ENCODE results near the gene PPDPF.

The PPDPF gene

DNA sequence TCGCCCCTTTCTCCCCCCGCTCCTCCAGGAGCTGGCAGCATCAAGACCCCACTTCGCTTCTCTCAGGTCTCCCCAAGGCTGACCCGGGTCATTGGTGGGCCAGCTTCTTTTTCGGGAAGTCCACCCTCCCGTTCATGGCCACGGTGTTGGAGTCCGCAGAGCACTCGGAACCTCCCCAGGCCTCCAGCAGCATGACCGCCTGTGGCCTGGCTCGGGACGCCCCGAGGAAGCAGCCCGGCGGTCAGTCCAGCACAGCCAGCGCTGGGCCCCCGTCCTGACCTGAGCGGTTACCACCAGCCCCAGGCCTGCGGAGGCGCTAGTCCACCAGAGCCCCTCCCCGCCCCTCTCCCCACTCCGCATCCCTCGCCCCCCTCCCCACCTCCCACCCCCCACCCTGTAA lies 1.0 kb downstream of the PPDPF start:
- no peak overlapping the region for H3K4me3 ChIP-seq (ENCODE audit: low read depth, low read length)
- TF ChIP-seq POLR2A (IDR thresholded peaks at IDR 0.05; ENCODE audit: extremely low read depth, insufficient read length) (no peak), MYC (IDR thresholded peaks at IDR 0.05; ENCODE audit: low read depth, low read length) (no peak)
- TF ChIP-seq, protein P1, sequence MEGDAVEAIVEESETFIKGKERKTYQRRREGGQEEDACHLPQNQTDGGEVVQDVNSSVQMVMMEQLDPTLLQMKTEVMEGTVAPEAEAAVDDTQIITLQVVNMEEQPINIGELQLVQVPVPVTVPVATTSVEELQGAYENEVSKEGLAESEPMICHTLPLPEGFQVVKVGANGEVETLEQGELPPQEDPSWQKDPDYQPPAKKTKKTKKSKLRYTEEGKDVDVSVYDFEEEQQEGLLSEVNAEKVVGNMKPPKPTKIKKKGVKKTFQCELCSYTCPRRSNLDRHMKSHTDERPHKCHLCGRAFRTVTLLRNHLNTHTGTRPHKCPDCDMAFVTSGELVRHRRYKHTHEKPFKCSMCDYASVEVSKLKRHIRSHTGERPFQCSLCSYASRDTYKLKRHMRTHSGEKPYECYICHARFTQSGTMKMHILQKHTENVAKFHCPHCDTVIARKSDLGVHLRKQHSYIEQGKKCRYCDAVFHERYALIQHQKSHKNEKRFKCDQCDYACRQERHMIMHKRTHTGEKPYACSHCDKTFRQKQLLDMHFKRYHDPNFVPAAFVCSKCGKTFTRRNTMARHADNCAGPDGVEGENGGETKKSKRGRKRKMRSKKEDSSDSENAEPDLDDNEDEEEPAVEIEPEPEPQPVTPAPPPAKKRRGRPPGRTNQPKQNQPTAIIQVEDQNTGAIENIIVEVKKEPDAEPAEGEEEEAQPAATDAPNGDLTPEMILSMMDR (IDR thresholded peaks at IDR 0.05; ENCODE audit: low read depth, low read length), result no peak
- TF ChIP-seq, protein P2, sequence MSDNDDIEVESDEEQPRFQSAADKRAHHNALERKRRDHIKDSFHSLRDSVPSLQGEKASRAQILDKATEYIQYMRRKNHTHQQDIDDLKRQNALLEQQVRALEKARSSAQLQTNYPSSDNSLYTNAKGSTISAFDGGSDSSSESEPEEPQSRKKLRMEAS (IDR thresholded peaks at IDR 0.05; ENCODE audit: low read depth, low read length), result no peak
- DNase-seq (ENCODE audit: low read depth), result no peak

DNA sequence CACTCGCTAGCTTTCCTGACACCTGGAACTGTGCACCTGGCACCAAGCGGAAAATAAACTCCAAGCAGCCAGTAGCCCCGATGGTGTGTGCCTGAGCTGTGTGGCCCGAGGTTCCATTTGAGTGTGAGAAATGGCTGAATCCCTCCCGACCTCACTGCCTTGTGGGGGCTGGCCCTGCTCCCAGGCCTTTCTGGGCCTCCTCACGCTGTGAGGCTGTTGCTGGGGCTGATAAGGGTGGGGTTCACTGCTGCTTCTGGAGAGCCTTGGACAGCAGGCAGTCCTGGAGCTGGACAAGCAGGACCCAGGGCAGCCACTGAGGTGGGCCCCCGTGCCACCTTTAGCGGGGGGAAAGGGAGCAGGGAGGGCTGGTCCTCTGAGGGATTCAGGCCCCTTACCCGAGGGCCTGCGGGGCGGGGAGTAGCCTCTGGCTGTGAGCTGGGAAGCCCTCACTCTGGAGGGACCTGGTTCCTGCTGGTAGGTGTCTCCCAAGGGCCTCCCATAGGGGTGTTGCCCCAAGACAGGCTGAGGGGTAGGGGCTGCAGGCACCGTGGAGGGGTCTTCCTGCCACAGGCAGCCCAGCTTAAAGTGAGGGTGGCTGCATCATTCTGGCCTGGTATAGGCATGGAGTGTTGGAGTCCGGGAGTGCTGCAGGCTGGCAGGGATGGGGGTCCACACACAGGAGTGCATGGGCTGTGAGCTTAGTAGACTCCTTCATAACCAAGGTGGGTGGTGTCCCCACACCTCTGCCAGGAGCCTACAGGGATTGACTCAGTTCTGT lies 1.7 kb downstream of the PPDPF start:
- H3K4me3 ChIP-seq (ENCODE audit: low read depth, low read length), result no peak overlapping the region
- TF ChIP-seq, protein P2 (IDR thresholded peaks at IDR 0.05; ENCODE audit: low read depth, low read length), result no peak
- no peak for TF ChIP-seq POLR2A (IDR thresholded peaks at IDR 0.05; ENCODE audit: extremely low read depth, insufficient read length)
- TF ChIP-seq, protein P1 (IDR thresholded peaks at IDR 0.05; ENCODE audit: low read depth, low read length), result no peak
- TF ChIP-seq MYC (IDR thresholded peaks at IDR 0.05; ENCODE audit: low read depth, low read length), result no peak
- no peak for DNase-seq (ENCODE audit: low read depth)

GRCh38 chr20:63522981-63523611 lies 2.5 kb downstream of the PPDPF start:
- H3K4me3 ChIP-seq (ENCODE audit: low read depth, low read length), result no peak overlapping the region
- no peak for DNase-seq (ENCODE audit: low read depth)
- TF ChIP-seq, protein P2 (IDR thresholded peaks at IDR 0.05; ENCODE audit: low read depth, low read length), result no peak
- no peak for TF ChIP-seq POLR2A (IDR thresholded peaks at IDR 0.05; ENCODE audit: extremely low read depth, insufficient read length)
- TF ChIP-seq, protein P1 (IDR thresholded peaks at IDR 0.05; ENCODE audit: low read depth, low read length), result no peak
- TF ChIP-seq MYC (IDR thresholded peaks at IDR 0.05; ENCODE audit: low read depth, low read length), result no peak

DNA sequence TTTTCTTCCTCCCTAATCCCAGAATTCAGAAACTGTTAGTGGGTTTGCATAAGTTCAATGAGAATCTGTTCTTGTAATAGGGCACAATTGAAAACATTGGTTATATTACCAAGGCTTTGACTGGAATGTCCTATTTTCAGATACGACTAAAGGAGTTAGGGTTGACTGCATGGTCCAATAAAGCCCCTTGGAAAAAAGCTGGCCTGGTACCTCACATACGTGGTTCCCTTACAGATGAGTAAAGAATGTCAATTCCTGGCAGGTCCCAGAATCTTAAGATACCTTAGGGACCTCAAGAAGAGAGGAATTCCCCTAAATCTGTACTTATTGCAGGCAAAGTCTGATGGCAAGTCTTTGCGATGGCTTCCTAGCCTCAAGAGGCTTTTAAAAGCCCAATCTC lies 4.6 kb downstream of the PPDPF start:
- TF ChIP-seq, protein P1 (IDR thresholded peaks at IDR 0.05; ENCODE audit: low read depth, low read length), result no peak
- TF ChIP-seq POLR2A (IDR thresholded peaks at IDR 0.05; ENCODE audit: extremely low read depth, insufficient read length), result no peak
- TF ChIP-seq, protein P2 (IDR thresholded peaks at IDR 0.05; ENCODE audit: low read depth, low read length), result no peak
- no peak for TF ChIP-seq MYC (IDR thresholded peaks at IDR 0.05; ENCODE audit: low read depth, low read length)

DNA sequence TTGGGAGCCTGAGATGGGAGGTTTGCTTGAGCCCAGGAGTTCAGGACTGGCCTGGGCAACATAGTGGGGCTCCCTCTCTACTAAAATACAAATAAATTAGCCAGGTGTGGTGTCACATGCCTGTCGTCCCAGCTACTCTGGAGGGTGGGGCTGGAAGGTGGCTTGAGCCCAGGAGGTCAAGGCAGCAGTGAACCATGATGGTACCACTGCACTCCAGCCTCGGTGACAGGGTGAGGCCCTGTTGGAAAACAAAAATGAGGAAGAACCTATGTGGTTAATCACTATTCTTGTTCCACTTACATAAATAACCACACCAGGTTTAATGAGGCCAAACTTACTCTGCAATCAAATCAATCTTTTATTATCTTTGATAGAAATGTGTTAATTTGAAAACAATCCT lies 5.4 kb downstream of the PPDPF start:
- no peak for DNase-seq (ENCODE audit: low read depth)
- no peak overlapping the region for H3K4me3 ChIP-seq (ENCODE audit: low read depth, low read length)
- TF ChIP-seq, protein P1 (IDR thresholded peaks at IDR 0.05; ENCODE audit: low read depth, low read length), result no peak
- TF ChIP-seq POLR2A (IDR thresholded peaks at IDR 0.05; ENCODE audit: extremely low read depth, insufficient read length) (no peak), MYC (IDR thresholded peaks at IDR 0.05; ENCODE audit: low read depth, low read length) (no peak)
- TF ChIP-seq, protein P2 (IDR thresholded peaks at IDR 0.05; ENCODE audit: low read depth, low read length), result no peak

More for the DNA sequence above, 4.6 kb downstream of the PPDPF start:
- H3K4me3 ChIP-seq (ENCODE audit: low read depth, low read length), result no peak overlapping the region
- DNase-seq (ENCODE audit: low read depth), result no peak
